WTC11 (cell line): ENCODE results near the gene NRSN1. TPM values are rescaled to one million over a fixed set of nuclear protein-coding genes. Genes with fewer than 3 reads are reported as not detected.

Source experiments
- ATAC-seq: fragments of 200-7000 bp; cut with Tn5 transposase; 2 replicates; pipeline ENCODE4 v1.10.0; 2021; ENCODE audit warnings: mild to moderate bottlenecking, moderate library complexity
- CTCF ChIA-PET: fragments of 300-600 bp; sonication (Branson Sonifier 250); formaldehyde crosslinking; loops from one replicate; lab custom pipeline; 2021; ENCODE audit warnings: antibody characterized with exemption; lab: Charles Lee
- POLR2A ChIA-PET: fragments of 350-600 bp; sonication (Branson Sonifier 250); formaldehyde crosslinking; loops from one replicate; lab custom pipeline; 2021; ENCODE audit warnings: antibody characterized with exemption; lab: Charles Lee
- DNase-seq: peaks from one replicate; pipeline ENCODE4 v3.0.0; 2021; ENCODE audit warnings: low spot score
- H3K27ac Mint-ChIP-seq: 2 replicates; pipeline ENCODE4 v1.8.0; 2021; ENCODE audit warnings: mixed read lengths
- H3K27me3 Mint-ChIP-seq: 2 replicates; pipeline ENCODE4 v1.8.0; 2021; ENCODE audit warnings: low read depth, mild to moderate bottlenecking, moderate library complexity, mixed read lengths
- H3K36me3 Mint-ChIP-seq: 2 replicates; pipeline ENCODE4 v1.8.0; 2021; ENCODE audit warnings: mixed read lengths
- H3K4me1 Mint-ChIP-seq: 2 replicates; pipeline ENCODE4 v1.8.0; 2022; ENCODE audit warnings: mixed read lengths
- H3K4me3 Mint-ChIP-seq: 2 replicates; pipeline ENCODE4 v1.8.0; 2021; ENCODE audit warnings: mild to moderate bottlenecking, moderate library complexity, mixed read lengths
- H3K9me3 Mint-ChIP-seq: 2 replicates; pipeline ENCODE4 v1.8.0; 2021; ENCODE audit warnings: mixed read lengths
- FOXP1 ChIP-seq: sonication (generic); formaldehyde crosslinking; IDR thresholded peaks from 2 replicates; pipeline ENCODE4 v1.8.0; 2022; ENCODE audit warnings: missing genetic modification reagents, mild to moderate bottlenecking, moderate library complexity, borderline replicate concordance
- JAZF1 ChIP-seq: fragments of 250-450 bp; sonication (Bioruptor Pico); IDR thresholded peaks from 2 replicates; pipeline ENCODE4 v1.9.0; 2021; ENCODE audit warnings: moderate library complexity, mild to moderate bottlenecking, inconsistent platforms
- NFATC4 ChIP-seq: fragments of 250-450 bp; sonication (Bioruptor Pico); IDR thresholded peaks from 2 replicates; pipeline ENCODE4 v1.9.0; 2021; ENCODE audit warnings: mild to moderate bottlenecking
- NFYB ChIP-seq: sonication (generic); formaldehyde crosslinking; conservative IDR thresholded peaks from 2 replicates; pipeline ENCODE4 v1.8.0; 2022; ENCODE audit warnings: low read depth, missing genetic modification reagents
- NR1H2 ChIP-seq: sonication (generic); formaldehyde crosslinking; IDR thresholded peaks from 2 replicates; pipeline ENCODE4 v1.9.0; 2021; ENCODE audit warnings: mild to moderate bottlenecking, moderate library complexity, missing genetic modification reagents
- PRRX2 ChIP-seq: fragments of 250-450 bp; sonication (Bioruptor Pico); IDR thresholded peaks from 2 replicates; pipeline ENCODE4 v1.8.0; 2021; ENCODE audit warnings: mild to moderate bottlenecking
- TEAD4 ChIP-seq: sonication (generic); formaldehyde crosslinking; IDR thresholded peaks from 2 replicates; pipeline ENCODE4 v1.8.0; 2022; ENCODE audit warnings: mild to moderate bottlenecking, missing genetic modification reagents
- ZBTB21 ChIP-seq: sonication (generic); formaldehyde crosslinking; IDR thresholded peaks from 2 replicates; pipeline ENCODE4 v1.8.1; 2023; ENCODE audit warnings: mild to moderate bottlenecking, missing genetic modification reagents, borderline replicate concordance
- ZNF138 ChIP-seq: sonication (generic); formaldehyde crosslinking; conservative IDR thresholded peaks from 2 replicates; pipeline ENCODE4 v1.8.1; 2022; ENCODE audit warnings: mild to moderate bottlenecking, moderate library complexity, missing genetic modification reagents
- ZNF219 ChIP-seq: sonication (generic); formaldehyde crosslinking; IDR thresholded peaks from 2 replicates; pipeline ENCODE4 v1.8.0; 2023; ENCODE audit warnings: missing genetic modification reagents, mild to moderate bottlenecking, borderline replicate concordance
- ZNF232 ChIP-seq: sonication (generic); formaldehyde crosslinking; IDR thresholded peaks from 2 replicates; pipeline ENCODE4 v1.8.0; 2022; ENCODE audit warnings: mild to moderate bottlenecking, missing genetic modification reagents
- total RNA-seq: library from RNA; stranded (reverse); gene quantifications from 3 replicates; pipeline ENCODE4 v1.2.3, GENCODE V29; 2021
- TF ChIP-seq, protein P1 (sequence below): sonication (generic); formaldehyde crosslinking; IDR thresholded peaks from 2 replicates; pipeline ENCODE4 v1.8.1; 2023; ENCODE audit warnings: mild to moderate bottlenecking, missing genetic modification reagents, borderline replicate concordance
- TF ChIP-seq, protein P2 (sequence below): sonication (generic); formaldehyde crosslinking; IDR thresholded peaks from 2 replicates; pipeline ENCODE4 v1.8.0; 2023; ENCODE audit warnings: missing genetic modification reagents
- TF ChIP-seq, protein P3 (sequence below): sonication (generic); formaldehyde crosslinking; IDR thresholded peaks from 2 replicates; pipeline ENCODE4 v1.8.0; 2022; ENCODE audit warnings: mild to moderate bottlenecking, missing genetic modification reagents
- TF ChIP-seq, protein P4 (sequence below): sonication (generic); formaldehyde crosslinking; IDR thresholded peaks from 2 replicates; pipeline ENCODE4 v1.8.1; 2022; ENCODE audit warnings: mild to moderate bottlenecking, missing genetic modification reagents, moderate library complexity, borderline replicate concordance
- TF ChIP-seq, protein P5 (sequence below): fragments of 250-450 bp; sonication (Bioruptor Pico); IDR thresholded peaks from 2 replicates; pipeline ENCODE4 v1.9.0; 2021; ENCODE audit warnings: moderate library complexity, mild to moderate bottlenecking, inconsistent platforms, borderline replicate concordance
- TF ChIP-seq, protein P6 (sequence below): sonication (generic); formaldehyde crosslinking; IDR thresholded peaks from 2 replicates; pipeline ENCODE4 v1.8.1; 2023; ENCODE audit warnings: mild to moderate bottlenecking, moderate library complexity, missing genetic modification reagents
- TF ChIP-seq, protein P7 (sequence below): sonication (generic); formaldehyde crosslinking; IDR thresholded peaks from 2 replicates; pipeline ENCODE4 v1.8.1; 2023; ENCODE audit warnings: mild to moderate bottlenecking, missing genetic modification reagents
- TF ChIP-seq, protein P8 (sequence below): sonication (generic); formaldehyde crosslinking; IDR thresholded peaks from 2 replicates; pipeline ENCODE4 v1.8.0; 2023; ENCODE audit warnings: mild to moderate bottlenecking, missing genetic modification reagents

NRSN1 gene
- total RNA-seq, 1 experiment from 2014 or later: not detected

DNA sequence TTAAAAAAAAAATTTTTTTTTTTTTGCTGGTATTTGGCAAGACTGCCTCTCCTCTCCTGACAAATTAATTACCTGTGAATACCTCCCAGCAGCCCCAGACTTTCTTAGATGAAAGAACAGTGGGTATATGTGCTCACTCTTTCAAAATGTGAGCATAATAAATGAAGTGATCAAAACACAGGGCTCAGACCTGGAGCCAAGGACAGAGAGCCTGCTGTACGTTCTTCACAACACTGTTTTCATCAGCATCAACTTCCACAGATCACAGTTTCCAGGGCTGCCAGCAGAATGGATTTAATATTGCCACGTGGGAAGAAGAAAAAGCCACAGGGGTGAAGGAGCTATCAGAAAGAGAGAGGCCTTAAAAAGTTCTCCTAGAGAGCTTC lies 25.3 kb upstream of the NRSN1 start (continued):
- TF ChIP-seq, protein P1, sequence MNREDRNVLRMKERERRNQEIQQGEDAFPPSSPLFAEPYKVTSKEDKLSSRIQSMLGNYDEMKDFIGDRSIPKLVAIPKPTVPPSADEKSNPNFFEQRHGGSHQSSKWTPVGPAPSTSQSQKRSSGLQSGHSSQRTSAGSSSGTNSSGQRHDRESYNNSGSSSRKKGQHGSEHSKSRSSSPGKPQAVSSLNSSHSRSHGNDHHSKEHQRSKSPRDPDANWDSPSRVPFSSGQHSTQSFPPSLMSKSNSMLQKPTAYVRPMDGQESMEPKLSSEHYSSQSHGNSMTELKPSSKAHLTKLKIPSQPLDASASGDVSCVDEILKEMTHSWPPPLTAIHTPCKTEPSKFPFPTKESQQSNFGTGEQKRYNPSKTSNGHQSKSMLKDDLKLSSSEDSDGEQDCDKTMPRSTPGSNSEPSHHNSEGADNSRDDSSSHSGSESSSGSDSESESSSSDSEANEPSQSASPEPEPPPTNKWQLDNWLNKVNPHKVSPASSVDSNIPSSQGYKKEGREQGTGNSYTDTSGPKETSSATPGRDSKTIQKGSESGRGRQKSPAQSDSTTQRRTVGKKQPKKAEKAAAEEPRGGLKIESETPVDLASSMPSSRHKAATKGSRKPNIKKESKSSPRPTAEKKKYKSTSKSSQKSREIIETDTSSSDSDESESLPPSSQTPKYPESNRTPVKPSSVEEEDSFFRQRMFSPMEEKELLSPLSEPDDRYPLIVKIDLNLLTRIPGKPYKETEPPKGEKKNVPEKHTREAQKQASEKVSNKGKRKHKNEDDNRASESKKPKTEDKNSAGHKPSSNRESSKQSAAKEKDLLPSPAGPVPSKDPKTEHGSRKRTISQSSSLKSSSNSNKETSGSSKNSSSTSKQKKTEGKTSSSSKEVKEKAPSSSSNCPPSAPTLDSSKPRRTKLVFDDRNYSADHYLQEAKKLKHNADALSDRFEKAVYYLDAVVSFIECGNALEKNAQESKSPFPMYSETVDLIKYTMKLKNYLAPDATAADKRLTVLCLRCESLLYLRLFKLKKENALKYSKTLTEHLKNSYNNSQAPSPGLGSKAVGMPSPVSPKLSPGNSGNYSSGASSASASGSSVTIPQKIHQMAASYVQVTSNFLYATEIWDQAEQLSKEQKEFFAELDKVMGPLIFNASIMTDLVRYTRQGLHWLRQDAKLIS (CRISPR knock-in tag): no peak
- TF ChIP-seq ZBTB21 (CRISPR knock-in tag): no peak

DNA sequence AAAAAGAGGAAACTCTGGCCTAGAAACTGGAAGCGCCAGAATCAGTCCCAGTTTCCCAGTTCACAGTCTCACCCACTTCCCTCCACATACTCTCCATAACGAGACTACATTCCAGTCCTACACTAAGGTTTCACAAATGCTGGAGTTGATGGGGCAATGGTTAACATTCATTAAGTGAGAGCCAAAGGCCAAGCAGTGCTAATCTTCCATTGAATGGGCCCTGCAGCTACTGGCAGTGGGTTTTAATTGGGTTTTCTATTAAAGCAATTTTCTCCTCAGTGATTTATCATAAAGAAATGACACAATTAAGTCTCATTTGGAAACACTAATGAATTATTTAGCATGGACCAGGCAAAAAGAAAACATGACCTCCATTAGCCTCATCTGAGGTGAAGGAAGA lies 20.8 kb upstream of the NRSN1 start:
- no peak for TF ChIP-seq ZNF232 (CRISPR knock-in tag)
- TF ChIP-seq, protein P2, sequence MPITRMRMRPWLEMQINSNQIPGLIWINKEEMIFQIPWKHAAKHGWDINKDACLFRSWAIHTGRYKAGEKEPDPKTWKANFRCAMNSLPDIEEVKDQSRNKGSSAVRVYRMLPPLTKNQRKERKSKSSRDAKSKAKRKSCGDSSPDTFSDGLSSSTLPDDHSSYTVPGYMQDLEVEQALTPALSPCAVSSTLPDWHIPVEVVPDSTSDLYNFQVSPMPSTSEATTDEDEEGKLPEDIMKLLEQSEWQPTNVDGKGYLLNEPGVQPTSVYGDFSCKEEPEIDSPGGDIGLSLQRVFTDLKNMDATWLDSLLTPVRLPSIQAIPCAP (CRISPR knock-in tag): no peak
- TF ChIP-seq, protein P3, sequence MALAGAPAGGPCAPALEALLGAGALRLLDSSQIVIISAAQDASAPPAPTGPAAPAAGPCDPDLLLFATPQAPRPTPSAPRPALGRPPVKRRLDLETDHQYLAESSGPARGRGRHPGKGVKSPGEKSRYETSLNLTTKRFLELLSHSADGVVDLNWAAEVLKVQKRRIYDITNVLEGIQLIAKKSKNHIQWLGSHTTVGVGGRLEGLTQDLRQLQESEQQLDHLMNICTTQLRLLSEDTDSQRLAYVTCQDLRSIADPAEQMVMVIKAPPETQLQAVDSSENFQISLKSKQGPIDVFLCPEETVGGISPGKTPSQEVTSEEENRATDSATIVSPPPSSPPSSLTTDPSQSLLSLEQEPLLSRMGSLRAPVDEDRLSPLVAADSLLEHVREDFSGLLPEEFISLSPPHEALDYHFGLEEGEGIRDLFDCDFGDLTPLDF: no peak
- no peak for TF ChIP-seq TEAD4
- TF ChIP-seq, protein P4, sequence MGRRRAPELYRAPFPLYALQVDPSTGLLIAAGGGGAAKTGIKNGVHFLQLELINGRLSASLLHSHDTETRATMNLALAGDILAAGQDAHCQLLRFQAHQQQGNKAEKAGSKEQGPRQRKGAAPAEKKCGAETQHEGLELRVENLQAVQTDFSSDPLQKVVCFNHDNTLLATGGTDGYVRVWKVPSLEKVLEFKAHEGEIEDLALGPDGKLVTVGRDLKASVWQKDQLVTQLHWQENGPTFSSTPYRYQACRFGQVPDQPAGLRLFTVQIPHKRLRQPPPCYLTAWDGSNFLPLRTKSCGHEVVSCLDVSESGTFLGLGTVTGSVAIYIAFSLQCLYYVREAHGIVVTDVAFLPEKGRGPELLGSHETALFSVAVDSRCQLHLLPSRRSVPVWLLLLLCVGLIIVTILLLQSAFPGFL (CRISPR knock-in tag): no peak
- TF ChIP-seq, protein P5, sequence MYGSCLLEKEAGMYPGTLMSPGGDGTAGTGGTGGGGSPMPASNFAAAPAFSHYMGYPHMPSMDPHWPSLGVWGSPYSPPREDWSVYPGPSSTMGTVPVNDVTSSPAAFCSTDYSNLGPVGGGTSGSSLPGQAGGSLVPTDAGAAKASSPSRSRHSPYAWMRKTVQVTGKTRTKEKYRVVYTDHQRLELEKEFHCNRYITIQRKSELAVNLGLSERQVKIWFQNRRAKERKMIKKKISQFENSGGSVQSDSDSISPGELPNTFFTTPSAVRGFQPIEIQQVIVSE (CRISPR knock-in tag): no peak
- ChIA-PET POLR2A (no interaction called here), CTCF (no interaction called here)
- ATAC-seq (no peak), DNase-seq (no peak)
- Mint-ChIP-seq H3K27me3 (no peaks in the 10 kb centered on the region), H3K36me3 (no peaks in the 10 kb centered on the region), H3K4me1 (peaks cover 4% of the 10 kb centered on the region; the same call in 1 of the 2 replicates), H3K27ac (no peak overlapping the region), H3K4me3 (no peak overlapping the region), H3K9me3 (no peaks in the 10 kb centered on the region)

DNA sequence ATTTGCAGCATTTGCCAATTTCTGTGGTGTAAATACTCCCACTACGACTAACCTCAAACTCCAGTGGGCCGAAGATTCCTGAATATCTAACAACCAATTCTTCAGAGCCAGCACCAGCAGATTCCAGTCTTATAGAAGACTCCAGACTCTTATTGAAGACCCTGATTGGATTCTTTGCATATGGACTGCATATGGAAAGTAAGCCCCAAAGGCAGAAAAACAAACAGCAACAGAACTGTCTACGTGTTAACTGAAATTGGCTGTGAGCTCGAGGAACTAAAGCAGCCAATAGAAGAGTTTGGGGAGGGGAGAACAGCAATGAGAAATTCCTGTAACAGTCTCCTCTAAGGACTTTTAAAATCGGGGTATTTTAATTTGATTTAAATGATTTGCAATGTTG lies 19.7 kb upstream of the NRSN1 start:
- no peaks in the 10 kb centered on the region for H3K27me3 Mint-ChIP-seq
- ATAC-seq (no peak), DNase-seq (no peak)
- POLR2A ChIA-PET: no interaction called here
- CTCF ChIA-PET: no interaction called here
- H3K36me3 Mint-ChIP-seq: no peaks in the 10 kb centered on the region
- no peak overlapping the region for H3K4me3 Mint-ChIP-seq
- peaks cover 6% of the 10 kb centered on the region; the same call in 1 of the 2 replicates for H3K4me1 Mint-ChIP-seq
- no peaks in the 10 kb centered on the region for H3K9me3 Mint-ChIP-seq
- no peak overlapping the region for H3K27ac Mint-ChIP-seq
- TF ChIP-seq, protein P6, sequence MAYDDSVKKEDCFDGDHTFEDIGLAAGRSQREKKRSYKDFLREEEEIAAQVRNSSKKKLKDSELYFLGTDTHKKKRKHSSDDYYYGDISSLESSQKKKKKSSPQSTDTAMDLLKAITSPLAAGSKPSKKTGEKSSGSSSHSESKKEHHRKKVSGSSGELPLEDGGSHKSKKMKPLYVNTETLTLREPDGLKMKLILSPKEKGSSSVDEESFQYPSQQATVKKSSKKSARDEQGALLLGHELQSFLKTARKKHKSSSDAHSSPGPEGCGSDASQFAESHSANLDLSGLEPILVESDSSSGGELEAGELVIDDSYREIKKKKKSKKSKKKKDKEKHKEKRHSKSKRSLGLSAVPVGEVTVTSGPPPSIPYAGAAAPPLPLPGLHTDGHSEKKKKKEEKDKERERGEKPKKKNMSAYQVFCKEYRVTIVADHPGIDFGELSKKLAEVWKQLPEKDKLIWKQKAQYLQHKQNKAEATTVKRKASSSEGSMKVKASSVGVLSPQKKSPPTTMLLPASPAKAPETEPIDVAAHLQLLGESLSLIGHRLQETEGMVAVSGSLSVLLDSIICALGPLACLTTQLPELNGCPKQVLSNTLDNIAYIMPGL (CRISPR knock-in tag): no peak
- no peak for TF ChIP-seq ZNF219 (CRISPR knock-in tag)
- no peak for TF ChIP-seq NR1H2 (CRISPR knock-in tag)
- TF ChIP-seq, protein P7, sequence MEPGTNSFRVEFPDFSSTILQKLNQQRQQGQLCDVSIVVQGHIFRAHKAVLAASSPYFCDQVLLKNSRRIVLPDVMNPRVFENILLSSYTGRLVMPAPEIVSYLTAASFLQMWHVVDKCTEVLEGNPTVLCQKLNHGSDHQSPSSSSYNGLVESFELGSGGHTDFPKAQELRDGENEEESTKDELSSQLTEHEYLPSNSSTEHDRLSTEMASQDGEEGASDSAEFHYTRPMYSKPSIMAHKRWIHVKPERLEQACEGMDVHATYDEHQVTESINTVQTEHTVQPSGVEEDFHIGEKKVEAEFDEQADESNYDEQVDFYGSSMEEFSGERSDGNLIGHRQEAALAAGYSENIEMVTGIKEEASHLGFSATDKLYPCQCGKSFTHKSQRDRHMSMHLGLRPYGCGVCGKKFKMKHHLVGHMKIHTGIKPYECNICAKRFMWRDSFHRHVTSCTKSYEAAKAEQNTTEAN: no peak
- TF ChIP-seq, protein P8, sequence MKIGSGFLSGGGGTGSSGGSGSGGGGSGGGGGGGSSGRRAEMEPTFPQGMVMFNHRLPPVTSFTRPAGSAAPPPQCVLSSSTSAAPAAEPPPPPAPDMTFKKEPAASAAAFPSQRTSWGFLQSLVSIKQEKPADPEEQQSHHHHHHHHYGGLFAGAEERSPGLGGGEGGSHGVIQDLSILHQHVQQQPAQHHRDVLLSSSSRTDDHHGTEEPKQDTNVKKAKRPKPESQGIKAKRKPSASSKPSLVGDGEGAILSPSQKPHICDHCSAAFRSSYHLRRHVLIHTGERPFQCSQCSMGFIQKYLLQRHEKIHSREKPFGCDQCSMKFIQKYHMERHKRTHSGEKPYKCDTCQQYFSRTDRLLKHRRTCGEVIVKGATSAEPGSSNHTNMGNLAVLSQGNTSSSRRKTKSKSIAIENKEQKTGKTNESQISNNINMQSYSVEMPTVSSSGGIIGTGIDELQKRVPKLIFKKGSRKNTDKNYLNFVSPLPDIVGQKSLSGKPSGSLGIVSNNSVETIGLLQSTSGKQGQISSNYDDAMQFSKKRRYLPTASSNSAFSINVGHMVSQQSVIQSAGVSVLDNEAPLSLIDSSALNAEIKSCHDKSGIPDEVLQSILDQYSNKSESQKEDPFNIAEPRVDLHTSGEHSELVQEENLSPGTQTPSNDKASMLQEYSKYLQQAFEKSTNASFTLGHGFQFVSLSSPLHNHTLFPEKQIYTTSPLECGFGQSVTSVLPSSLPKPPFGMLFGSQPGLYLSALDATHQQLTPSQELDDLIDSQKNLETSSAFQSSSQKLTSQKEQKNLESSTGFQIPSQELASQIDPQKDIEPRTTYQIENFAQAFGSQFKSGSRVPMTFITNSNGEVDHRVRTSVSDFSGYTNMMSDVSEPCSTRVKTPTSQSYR (CRISPR knock-in tag): no peak
- no peak for TF ChIP-seq PRRX2 (CRISPR knock-in tag)
- no peak for TF ChIP-seq FOXP1 (CRISPR knock-in tag)
- TF ChIP-seq JAZF1 (CRISPR knock-in tag): no peak
- TF ChIP-seq NFATC4 (CRISPR knock-in tag): no peak
- TF ChIP-seq ZNF138 (CRISPR knock-in tag): no peak
- no peak for TF ChIP-seq NFYB (CRISPR knock-in tag)
